Pancreas (tissue), 10 donors: Measurements from ENCODE around the gene NAA30. TPM values are rescaled to one million over a fixed set of nuclear protein-coding genes. Genes with fewer than 3 reads are reported as not detected.
"Not testable (repeated sequence)": the region's sequence is repeated elsewhere in the genome, so short reads cannot be mapped to it uniquely, and the experiment has no call there.

Experiments
- ATAC-seq, 4 donors: fragments of 200-7000 bp; cut with Tn5 transposase; one replicate each; pipeline versions ENCODE4 v1.8.0 to v1.9.1; 2020; ENCODE audit warnings: mild to moderate bottlenecking in 4 of 4, moderate library complexity in 4 of 4
- DNase-seq, 6 donors: peaks; one replicate each; pipeline ENCODE4 v3.0.0-alpha.2; 2020
- FAIRE-seq: peaks from 2 replicates; lab custom pipeline; 2012; peaks lifted over from hg19 to GRCh38; lab: Jason Lieb, UNC
- H3K27ac ChIP-seq, 4 donors: fragments of 200-600 bp; sonication (generic); 1 replicate in 3 of 4; 2 replicates in 1 of 4; pipeline versions ENCODE4 v1.5.0 to v1.8.0; 2020
- H3K27me3 ChIP-seq, 4 donors: fragments of 200-600 bp; one replicate each; pipeline ENCODE4 v1.8.0; 2021
- H3K36me3 ChIP-seq, 3 donors: fragments of 200-600 bp; sonication (generic) in 1 of 3; one replicate each; pipeline versions ENCODE4 v1.5.0 to v1.8.0; 2020 to 2021
- H3K4me1 ChIP-seq, 3 donors: fragments of 200-600 bp; one replicate each; pipeline ENCODE4 v1.8.0; 2021
- H3K4me3 ChIP-seq, 4 donors: fragments of 200-600 bp; sonication (generic) in 2 of 4; one replicate each; pipeline versions ENCODE4 v1.5.0 to v1.8.0; 2020 to 2021
- H3K9me3 ChIP-seq, 4 donors: fragments of 200-600 bp; one replicate each; pipeline ENCODE4 v1.8.0; 2021
- CTCF ChIP-seq, 4 donors: fragments of 200-600 bp; sonication (generic) in 3 of 4; IDR thresholded peaks; one replicate each; pipeline versions ENCODE4 v1.5.0 to v1.8.0; 2021; ENCODE audit warnings: antibody characterized with exemption in 4 of 4
- WGBS, 2 donors: extraction: QIAGEN DNeasy Blood & Tissue Kit; methylation state at CpG; one replicate each; pipeline ENCODE4 v1.1.7; 2013; 5-methylcytosine and 5-hydroxymethylcytosine counted together
- intact Hi-C, 3 donors: fragments of 100-400 bp; cut with DNase I; formaldehyde crosslinking; loops; one replicate each; pipeline versions ENCODE4 v1.11.1 to v1.14.2; 2022
- polyA plus RNA-seq, 2 donors: library from polyadenylated mRNA; stranded (reverse); fragments of 200-250 nt; gene quantifications; one replicate each; pipeline ENCODE4 v1.2.3, GENCODE V29; 2013
- total RNA-seq, 6 donors: library from RNA; stranded (reverse); fragmentation: NEBNext Ultra II Directional in 4 of 6; extraction: Animal tissue kit (Norgen Biotek cat#: 25700) in 4 of 6; gene quantifications; one replicate each; pipeline versions ENCODE4 v1.2.1 to v1.2.4, GENCODE V29; 2021 to 2023
- donor health status: healthy with polysubstance abuse.
- donor health status: DM: no; HTN: no; CAD: no; lungs with moderate emphysema.
- donor health status: DM: no; HTN: no; CAD: no.
- donor health status: control.
- donor health status: control.
- donor health status: Bipolar disorder and iron deficiency.
- donor health status: DM: yes; HTN: yes; CAD: no.
- donor health status: DM: no; HTN: no; CAD: no.
- donor health status: DM: no; HTN: no; CAD: no.
- donor health status: DM: yes; HTN: yes; CAD: no.

Gene NAA30
- total RNA-seq = 10 to 100 TPM in 1 of 6 donors, 1 to 10 TPM in 5; 6.5 to 11.0 (median 7.7) TPM
- polyA plus RNA-seq = 1 to 10 TPM; 1.9 to 4.4 TPM

DNA sequence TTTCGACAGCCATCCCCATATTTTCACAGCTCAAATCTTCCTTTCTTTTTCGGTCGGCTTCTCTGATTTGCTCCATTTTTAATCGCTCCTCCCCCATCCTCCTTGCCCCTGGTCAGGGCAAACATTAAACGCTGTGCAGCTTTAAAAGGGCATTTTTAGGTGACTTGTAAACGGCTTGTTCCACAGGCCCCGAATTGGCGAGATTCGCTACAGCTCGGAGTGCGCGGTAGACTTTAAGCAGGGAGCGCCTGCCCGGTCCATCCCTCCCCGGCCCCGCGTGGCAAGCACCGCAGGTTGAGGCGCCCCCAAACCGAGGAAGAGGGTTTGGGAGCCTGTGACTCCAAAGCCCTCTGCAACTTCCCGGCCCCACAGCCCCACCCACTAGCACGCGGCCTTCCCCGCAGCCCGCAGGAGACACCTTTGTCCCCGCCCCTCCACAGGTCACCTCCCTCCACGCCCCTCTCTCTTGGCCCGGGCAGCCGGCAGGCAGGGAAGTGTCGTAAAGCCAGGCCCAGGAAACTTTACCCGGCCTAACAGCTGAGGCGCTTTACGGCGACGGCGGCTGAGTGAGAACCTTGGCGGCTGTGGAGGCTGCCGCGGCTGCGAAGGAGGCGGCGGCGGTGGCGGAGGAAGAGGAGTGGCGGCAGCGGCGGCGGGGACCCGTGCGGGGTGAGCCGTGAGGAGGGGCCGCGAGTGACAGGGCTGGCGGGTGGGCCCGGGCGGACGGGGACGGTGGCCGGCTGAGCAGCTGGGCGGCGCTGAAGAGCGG, at the start of gene NAA30:
TSS of gene NAA30 (plus strand) at position 550 of the 769 bp plus-strand sequence. CDS start 372 bp downstream, outside the sequence.
- H3K4me1 ChIP-seq = peaks cover 0 to 16% (median 14%) of the 10 kb centered on the region in 3 donors
- WGBS, 2 donors = 0% methylated on average over 50 to 61 of the region's 62 CpGs
- H3K27me3 ChIP-seq = no peaks in the 10 kb centered on the region
- peak; percentile 91 to 98 (median 94) for DNase-seq
- H3K4me3 ChIP-seq = peak within 1 kb of the TSS; percentile 79 to 89 (median 83)
- H3K9me3 ChIP-seq = no peaks in the 10 kb centered on the region
- peak; percentile 91 to 97 (median 95) for ATAC-seq
- TF ChIP-seq CTCF (IDR thresholded peaks at IDR 0.05) = no peak
- no peak for FAIRE-seq
- H3K36me3 ChIP-seq = no peaks in the 10 kb centered on the region
- intact Hi-C loops = no loop called here
- peak within 1 kb of the TSS; percentile 65 to 87 (median 78) for H3K27ac ChIP-seq

- WGBS, 2 donors = 72 to 75% methylated on average over 33 to 34 of the region's 34 CpGs
- intact Hi-C loops, H3K27me3 ChIP-seq, H3K4me1 ChIP-seq, H3K27ac ChIP-seq, FAIRE-seq, DNase-seq, H3K9me3 ChIP-seq, ATAC-seq, H3K4me3 ChIP-seq, H3K36me3 ChIP-seq: not testable (repeated sequence)
These were observed 46.7 kb upstream of the NAA30 start for GRCh38 chr14:57343545-57344297.

- Histone ChIP-seq H3K4me1 (no peaks in the 10 kb centered on the region), H3K36me3 (no peaks in the 10 kb centered on the region), H3K27ac (no peak overlapping the region), H3K9me3 (no peaks in the 10 kb centered on the region), H3K4me3 (no peak overlapping the region), H3K27me3 (no peaks in the 10 kb centered on the region)
- 68 to 79% methylated on average over 9 of the region's 9 CpGs for WGBS, 2 donors
- ATAC-seq = no peak
- no peak for FAIRE-seq
- intact Hi-C loops = no loop called here
- DNase-seq = no peak
- no peak for TF ChIP-seq CTCF (IDR thresholded peaks at IDR 0.05)
These were observed 45.3 kb upstream of the NAA30 start for GRCh38 chr14:57345106-57345505.

DNA sequence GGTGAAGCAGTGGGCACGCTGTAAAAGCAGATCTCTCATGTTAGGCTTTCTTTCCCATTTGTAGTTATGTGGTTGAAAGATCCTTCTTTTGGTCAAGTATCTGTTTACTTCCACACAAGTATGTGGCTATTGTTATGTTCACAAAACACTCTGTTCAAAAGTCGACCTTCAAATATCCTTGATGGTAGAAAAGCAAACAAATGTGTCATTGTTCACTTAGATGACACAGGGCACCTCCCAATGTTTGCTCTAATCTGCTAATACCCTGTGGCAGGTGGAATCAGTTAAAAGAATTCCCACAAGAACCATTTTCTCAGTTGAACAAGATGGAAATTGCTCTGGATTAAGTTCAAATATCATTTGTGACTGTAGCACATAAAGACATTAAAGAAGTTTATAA, 43.6 kb upstream of the NAA30 start:
- intact Hi-C loops = no loop called here
- Histone ChIP-seq H3K4me1 (no peaks in the 10 kb centered on the region), H3K4me3 (no peak overlapping the region), H3K36me3 (no peaks in the 10 kb centered on the region), H3K27ac (no peak overlapping the region), H3K9me3 (no peaks in the 10 kb centered on the region), H3K27me3 (no peaks in the 10 kb centered on the region)
- TF ChIP-seq CTCF (IDR thresholded peaks at IDR 0.05) = no peak
- no peak for FAIRE-seq
- no peak for DNase-seq
- 33 to 38% methylated on average over 2 of the region's 2 CpGs for WGBS, 2 donors
- ATAC-seq = no peak

GRCh38 chr14:57352396-57353170, 37.8 kb upstream of the NAA30 start:
- ATAC-seq = no peak
- whole genome bisulfite sequencing, 2 donors = 64 to 70% methylated on average over 9 of the region's 9 CpGs
- no peaks in the 10 kb centered on the region for H3K36me3 ChIP-seq
- no peak overlapping the region for H3K27ac ChIP-seq
- FAIRE-seq = no peak
- no peaks in the 10 kb centered on the region for H3K27me3 ChIP-seq
- no peaks in the 10 kb centered on the region for H3K4me1 ChIP-seq
- no peak for DNase-seq
- TF ChIP-seq CTCF (IDR thresholded peaks at IDR 0.05) = no peak
- no peaks in the 10 kb centered on the region for H3K9me3 ChIP-seq
- H3K4me3 ChIP-seq = no peak overlapping the region
- intact Hi-C loops = no loop called here
